H1 (cell line): Measurements from ENCODE around the gene VHLL. TPM values are rescaled to one million over a fixed set of nuclear protein-coding genes. Genes with fewer than 3 reads are reported as not detected.

ENCODE experiments used
- CTCF ChIA-PET: fragments of 300-600 bp; sonication (Branson Sonifier 250); formaldehyde crosslinking; loops from one replicate; lab custom pipeline; 2021; ENCODE audit not compliant: partially characterized antibody; lab: Charles Lee
- POLR2A ChIA-PET: fragments of 300-600 bp; sonication (Branson Sonifier 250); formaldehyde crosslinking; loops from one replicate; lab custom pipeline; 2021; ENCODE audit warnings: inconsistent platforms; ENCODE audit not compliant: partially characterized antibody; lab: Charles Lee
- DNase-seq, 2 experiments: peaks; one replicate each; pipeline versions ENCODE4 v3.0.0 to v3.0.0-alpha.2; 2010 to 2022; ENCODE audit warnings: low spot score in 2 of 2, low read depth in 1 of 2, mixed read lengths in 1 of 2
- FAIRE-seq: peaks from 2 replicates; lab custom pipeline; 2011; peaks lifted over from hg19 to GRCh38; lab: Jason Lieb, UNC
- H2AFZ ChIP-seq: 2 replicates; pipeline ENCODE4 v1.8.1; 2012; ENCODE audit warnings: low read length, inconsistent platforms
- H2AK5ac ChIP-seq: 2 replicates; pipeline ENCODE4 v1.6.1; 2013; ENCODE audit warnings: low read depth, low read length
- H2BK120ac ChIP-seq: replicated peaks from 2 replicates; pipeline ENCODE3; 2013; ENCODE audit warnings: low read depth, low read length, inconsistent platforms
- H2BK12ac ChIP-seq: 2 replicates; pipeline ENCODE4 v1.6.1; 2013; ENCODE audit warnings: low read depth, low read length
- H2BK15ac ChIP-seq: 2 replicates; pipeline ENCODE4 v1.6.1; 2013; ENCODE audit warnings: low read length
- H2BK20ac ChIP-seq: 2 replicates; pipeline ENCODE4 v1.6.1; 2013; ENCODE audit warnings: low read length
- H2BK5ac ChIP-seq: 2 replicates; pipeline ENCODE4 v1.6.1; 2013; ENCODE audit warnings: low read depth, low read length
- H3K14ac ChIP-seq: 2 replicates; pipeline ENCODE4 v1.6.1; 2013; ENCODE audit warnings: inconsistent platforms; ENCODE audit not compliant: insufficient read length
- H3K18ac ChIP-seq: 2 replicates; pipeline ENCODE4 v1.6.1; 2013; ENCODE audit warnings: low read length; ENCODE audit errors: extremely low read depth
- H3K23ac ChIP-seq: 2 replicates; pipeline ENCODE4 v1.6.1; 2013; ENCODE audit warnings: inconsistent platforms; ENCODE audit not compliant: insufficient read length
- H3K23me2 ChIP-seq: 2 replicates; pipeline ENCODE4 v1.6.1; 2013; ENCODE audit warnings: low read depth, low read length
- H3K27ac ChIP-seq: 2 replicates; pipeline ENCODE4 v1.6.1; 2011; ENCODE audit warnings: low read depth, low read length, inconsistent platforms
- H3K27me3 ChIP-seq, 4 experiments: replicated peaks in 1 of 4; 1 replicate in 1 of 4; 2 replicates in 3 of 4; pipeline versions ENCODE4 v1.6.1 to v1.8.1; 2011 to 2013; ENCODE audit warnings: low read length in 3 of 4, mild to moderate bottlenecking in 3 of 4, inconsistent platforms in 2 of 4, mixed read lengths in 2 of 4, moderate library complexity in 1 of 4; ENCODE audit not compliant: control insufficient read depth in 3 of 4, insufficient read depth in 3 of 4; ENCODE audit errors: extremely low read depth in 1 of 4
- H3K36me3 ChIP-seq, 4 experiments: 2 replicates each; pipeline versions ENCODE4 v1.6.1 to v1.8.1; 2011 to 2013; ENCODE audit warnings: mild to moderate bottlenecking in 4 of 4, low read length in 3 of 4, moderate library complexity in 2 of 4, control low read depth in 1 of 4, inconsistent platforms in 1 of 4; ENCODE audit not compliant: insufficient read depth in 4 of 4, control insufficient read depth in 2 of 4
- H3K4ac ChIP-seq: replicated peaks from 2 replicates; pipeline ENCODE3; 2013; ENCODE audit warnings: low read length, low read depth, mixed read lengths, inconsistent platforms; ENCODE audit not compliant: insufficient read length
- H3K4me1 ChIP-seq, 4 experiments: replicated peaks in 1 of 4; 1 replicate in 1 of 4; 2 replicates in 3 of 4; pipeline versions ENCODE4 v1.6.1 to v1.8.1; 2011 to 2013; ENCODE audit warnings: low read length in 3 of 4, inconsistent platforms in 2 of 4, mixed read lengths in 1 of 4; ENCODE audit not compliant: insufficient read depth in 4 of 4, control insufficient read depth in 3 of 4
- H3K4me2 ChIP-seq, 2 experiments: 2 replicates each; pipeline versions ENCODE4 v1.6.1 to v1.8.1; 2011 to 2013; ENCODE audit warnings: low read depth in 2 of 2, low read length in 2 of 2, control low read depth in 1 of 2, inconsistent platforms in 1 of 2, mild to moderate bottlenecking in 1 of 2; ENCODE audit not compliant: insufficient read depth in 1 of 2
- H3K4me3 ChIP-seq, 4 experiments: fragments of 200-600, 300-600 bp in 1 of 4; sonication (generic), shearing (Covaris generic), sonication (Bioruptor Twin) in 1 of 4; 2 replicates each; pipeline versions ENCODE4 v1.5.1 to v1.8.1; 2011 to 2016; ENCODE audit warnings: low read length in 4 of 4, low read depth in 3 of 4, control low read depth in 2 of 4, inconsistent platforms in 2 of 4, mild to moderate bottlenecking in 2 of 4, mixed read lengths in 1 of 4, moderate library complexity in 1 of 4; ENCODE audit not compliant: insufficient read depth in 2 of 4; ENCODE audit errors: extremely low read depth in 1 of 4
- H3K56ac ChIP-seq: replicated peaks from 2 replicates; pipeline ENCODE3; 2013; ENCODE audit warnings: low read depth, mild to moderate bottlenecking, mixed read lengths, low read length, inconsistent platforms; ENCODE audit not compliant: insufficient read length
- H3K79me1 ChIP-seq: 2 replicates; pipeline ENCODE4 v1.6.1; 2013; ENCODE audit warnings: low read depth, low read length, control low read depth
- H3K79me2 ChIP-seq, 2 experiments: 2 replicates each; pipeline versions ENCODE4 v1.6.1 to v1.8.1; 2012 to 2013; ENCODE audit warnings: low read length in 2 of 2, mild to moderate bottlenecking in 2 of 2, inconsistent platforms in 1 of 2; ENCODE audit not compliant: insufficient read depth in 2 of 2, control insufficient read depth in 1 of 2
- H3K9ac ChIP-seq, 4 experiments: replicated peaks in 1 of 4; 1 replicate in 1 of 4; 2 replicates in 3 of 4; pipeline versions ENCODE4 v1.6.1 to v1.8.1; 2011 to 2013; ENCODE audit warnings: low read depth in 3 of 4, low read length in 3 of 4, control low read depth in 2 of 4, mild to moderate bottlenecking in 2 of 4, moderate library complexity in 2 of 4, inconsistent platforms in 1 of 4; ENCODE audit errors: extremely low read depth in 1 of 4
- H3K9me3 ChIP-seq, 2 experiments: 2 replicates each; pipeline versions ENCODE4 v1.6.1 to v1.8.1; 2012 to 2013; ENCODE audit warnings: mild to moderate bottlenecking in 2 of 2, moderate library complexity in 2 of 2, control low read depth in 1 of 2, inconsistent platforms in 1 of 2, low read depth in 1 of 2, low read length in 1 of 2, mixed read lengths in 1 of 2; ENCODE audit not compliant: insufficient read depth in 2 of 2
- H4K20me1 ChIP-seq, 2 experiments: replicated peaks in 1 of 2; 2 replicates each; pipeline versions ENCODE3 to v1.8.1; 2011 to 2013; ENCODE audit warnings: inconsistent platforms in 2 of 2, low read length in 2 of 2, mild to moderate bottlenecking in 1 of 2; ENCODE audit not compliant: insufficient read depth in 2 of 2, control insufficient read depth in 1 of 2
- H4K5ac ChIP-seq: 2 replicates; pipeline ENCODE4 v1.6.1; 2013; ENCODE audit warnings: low read length, low read depth, mixed read lengths, inconsistent platforms; ENCODE audit not compliant: insufficient read length
- H4K8ac ChIP-seq: 2 replicates; pipeline ENCODE4 v1.8.0; 2013; ENCODE audit warnings: mild to moderate bottlenecking, moderate library complexity, low read length, inconsistent platforms; ENCODE audit not compliant: insufficient read depth; ENCODE audit errors: extremely low read depth
- H4K91ac ChIP-seq: replicated peaks from 2 replicates; pipeline ENCODE3; 2013; ENCODE audit warnings: low read length, mixed read lengths, inconsistent platforms; ENCODE audit not compliant: insufficient read length
- ATF3 ChIP-seq: IDR thresholded peaks from 2 replicates; pipeline ENCODE4 v1.6.1; 2011; ENCODE audit warnings: low read depth, mild to moderate bottlenecking, low read length; ENCODE audit not compliant: insufficient read depth
- CHD2 ChIP-seq: IDR thresholded peaks from 2 replicates; pipeline ENCODE4 v1.6.1; 2012; ENCODE audit warnings: low read length, improper control_type of control experiment
- E2F6 ChIP-seq: IDR thresholded peaks from 2 replicates; pipeline ENCODE4 v1.6.1; 2012; ENCODE audit warnings: inconsistent platforms
- EGR1 ChIP-seq: IDR thresholded peaks from 2 replicates; pipeline ENCODE4 v1.6.1; 2011; ENCODE audit warnings: low read depth, low read length, borderline replicate concordance
- JUND ChIP-seq: IDR thresholded peaks from 2 replicates; pipeline ENCODE4 v1.6.1; 2011; ENCODE audit warnings: mild to moderate bottlenecking, improper control_type of control experiment, low read length
- POLR2AphosphoS5 ChIP-seq: IDR thresholded peaks from 2 replicates; pipeline ENCODE4 v1.6.1; 2011; ENCODE audit warnings: low read depth, low read length
- RAD21 ChIP-seq, 2 experiments: IDR thresholded peaks in 1 of 2; conservative IDR thresholded peaks in 1 of 2; 2 replicates each; pipeline ENCODE4 v1.6.1; 2011; ENCODE audit warnings: low read depth in 2 of 2, low read length in 2 of 2, improper control_type of control experiment in 1 of 2, inconsistent platforms in 1 of 2, mild to moderate bottlenecking in 1 of 2, moderate library complexity in 1 of 2
- SRF ChIP-seq: IDR thresholded peaks from 2 replicates; pipeline ENCODE4 v1.6.1; 2011; ENCODE audit warnings: mild to moderate bottlenecking, low read depth, low read length, moderate library complexity
- USF2 ChIP-seq: IDR thresholded peaks from 2 replicates; pipeline ENCODE4 v1.6.1; 2011; ENCODE audit warnings: low read length, improper control_type of control experiment
- YY1 ChIP-seq: IDR thresholded peaks from 2 replicates; pipeline ENCODE4 v1.6.1; 2011; ENCODE audit warnings: low read depth, mild to moderate bottlenecking, low read length
- WGBS, 2 experiments: shearing (Covaris generic) in 1 of 2; methylation state at CpG; one replicate each; pipeline versions ENCODE4 v1.1.6 to v1.1.7; 2013 to 2015; ENCODE audit warnings: low lambda C conversion rate in 2 of 2, mixed read lengths in 2 of 2, inconsistent platforms in 1 of 2, low coverage in 1 of 2, missing lambda C conversion rate in 1 of 2; ENCODE audit not compliant: insufficient replicate concordance in 2 of 2, insufficient coverage in 1 of 2, insufficient read length in 1 of 2; ENCODE audit errors: extremely low coverage in 1 of 2, missing lambda C conversion rate in 1 of 2; 5-methylcytosine and 5-hydroxymethylcytosine counted together
- polyA plus RNA-seq, 7 experiments: library from polyadenylated mRNA; depleted of rRNA in 3 of 7; stranded (reverse) in 5 of 7; unstranded in 2 of 7; fragments of >200 nt in 5 of 7; fragments of 200-250 nt in 2 of 7; gene quantifications; 1 replicate in 5 of 7; 2 replicates in 1 of 7; 4 replicates in 1 of 7; pipeline versions ENCODE4 v1.2.1 to v1.2.3, GENCODE V29; 2011 to 2013; ENCODE audit warnings: missing spikeins in 2 of 7, mixed read lengths in 2 of 7
- total RNA-seq: library from RNA; stranded (reverse); fragmentation: NEBNext Ultra II Directional; extraction: Animal tissue kit (Norgen Biotek cat#: 25700); gene quantifications from 2 replicates; pipeline ENCODE4 v1.2.1, GENCODE V29; 2021

Gene VHLL
- total and polyA plus RNA-seq, 2 of the 8 experiments (the other 6 are each of a cell fraction or from before 2014, with no cell fraction given): not detected

GRCh38 chr1:156293895-156294294 lies 5.2 kb downstream of the VHLL start:
- H3K4me1 ChIP-seq: peaks cover 0 to 12% (median 4%) of the 10 kb centered on the region in 4 experiments; a peak in 3 of 7 replicates
- 0 out of 2 replicates have a peak, but pooled peaks cover 3% of the 10 kb centered on the region for H3K79me1 ChIP-seq
- TF ChIP-seq JUND (no peak), USF2 (no peak), E2F6 (no peak), SRF (no peak), POLR2AphosphoS5 (no peak), YY1 (no peak), RAD21 (IDR thresholded peaks at IDR 0.05 in 1 of 2, conservative IDR thresholded peaks at IDR 0.05 in 1 of 2; ENCODE audit: low read depth in 2 of 2, low read length in 2 of 2) (no peak), ATF3 (no peak), EGR1 (no peak), CHD2 (no peak)
- no peak overlapping the region for H3K18ac ChIP-seq
- ChIA-PET POLR2A (interaction anchor here (0.9 to 16.5 kb wide), 5 partner anchors 9 to 16 kb away, joined by 3 to 221 read pairs (median 4); partner anchors contain the start of genes SMG5 and TMEM79), CTCF (interaction anchor here (0.6 to 1.5 kb wide), 5 partner anchors 11 to 152 kb away, joined by 3 to 4 read pairs (median 3); no protein-coding TSS in a partner anchor)
- H2BK120ac ChIP-seq: no peak overlapping the region
- no peak overlapping the region for H2AFZ ChIP-seq
- no peak overlapping the region for H2BK5ac ChIP-seq
- no peaks in the 10 kb centered on the region for H3K27me3 ChIP-seq
- no peak overlapping the region for H3K23ac ChIP-seq
- no peak overlapping the region for H2AK5ac ChIP-seq
- H2BK12ac ChIP-seq: no peak overlapping the region
- H3K27ac ChIP-seq: no peak overlapping the region
- no peak overlapping the region for H2BK20ac ChIP-seq
- peaks cover 0 to 7% (median 0%) of the 10 kb centered on the region in 4 experiments; a peak in 2 of 8 replicates for H3K36me3 ChIP-seq
- no peaks in the 10 kb centered on the region for H3K9me3 ChIP-seq
- no peak overlapping the region for H4K5ac ChIP-seq
- 96% methylated on average over 9 of the region's 9 CpGs; no CpG with 5 or more reads in 1 of the 2 experiments for WGBS, 2 experiments
- no peak overlapping the region for H3K4me2 ChIP-seq
- no peak overlapping the region for H3K4me3 ChIP-seq
- no peak overlapping the region for H4K8ac ChIP-seq
- H3K56ac ChIP-seq: no peak overlapping the region
- H4K20me1 ChIP-seq: peaks cover 0 to 3% of the 10 kb centered on the region in 2 experiments
- no peak overlapping the region for H3K14ac ChIP-seq
- DNase-seq: no peak
- FAIRE-seq: no peak
- peaks cover 7% of the 10 kb centered on the region; the same call in 1 of the 2 replicates for H3K23me2 ChIP-seq
- H3K79me2 ChIP-seq: no peaks in the 10 kb centered on the region
- H2BK15ac ChIP-seq: no peak overlapping the region
- H3K9ac ChIP-seq: no peak overlapping the region
- no peak overlapping the region for H3K4ac ChIP-seq
- H4K91ac ChIP-seq: no peak overlapping the region
